Measurements from ENCODE around the gene PRKG1. TPM values are rescaled to one million over a fixed set of nuclear protein-coding genes. Genes with fewer than 3 reads are reported as not detected.

PRKG1 gene
- total RNA-seq, 1 experiment from 2014 or later, result 16.5 TPM

- Mint-ChIP-seq H3K4me3 (no peak overlapping the region), H3K4me1 (peaks cover 18% of the 10 kb centered on the region), H3K9me3 (no peaks in the 10 kb centered on the region), H3K36me3 (no peaks in the 10 kb centered on the region), H3K27ac (no peak overlapping the region), H3K27me3 (ENCODE audit: low read depth) (no peaks in the 10 kb centered on the region)
- no peak for DNase-seq (ENCODE audit: low spot score)
- ChIA-PET CTCF (no interaction called here), POLR2A (no interaction called here)
- TF ChIP-seq ESRRA (CRISPR knock-in tag; IDR thresholded peaks at IDR 0.05; ENCODE audit: borderline replicate concordance), result no peak
- no peak for TF ChIP-seq ERG (CRISPR knock-in tag; IDR thresholded peaks at IDR 0.05)
- no peak for TF ChIP-seq ZBTB21 (CRISPR knock-in tag; IDR thresholded peaks at IDR 0.05; ENCODE audit: borderline replicate concordance)
- no peak for TF ChIP-seq CBFB (CRISPR knock-in tag; IDR thresholded peaks at IDR 0.05; ENCODE audit: low read depth)
- no peak for ATAC-seq
Measured at GRCh38 chr10:51430506-51430905, 356.2 kb downstream of the PRKG1 start.

- ATAC-seq (no peak), DNase-seq (ENCODE audit: low spot score) (no peak)
- Mint-ChIP-seq H3K27ac (no peak overlapping the region), H3K36me3 (no peaks in the 10 kb centered on the region), H3K4me1 (peaks cover 12% of the 10 kb centered on the region), H3K4me3 (no peak overlapping the region), H3K9me3 (no peaks in the 10 kb centered on the region), H3K27me3 (ENCODE audit: low read depth) (no peaks in the 10 kb centered on the region)
- TF ChIP-seq IRF2 (CRISPR knock-in tag; IDR thresholded peaks at IDR 0.05; ENCODE audit: borderline replicate concordance, low read depth), result no peak
- TF ChIP-seq ZNF416 (CRISPR knock-in tag; IDR thresholded peaks at IDR 0.05), result no peak
- TF ChIP-seq AFF4 (CRISPR knock-in tag; IDR thresholded peaks at IDR 0.05; ENCODE audit: borderline replicate concordance), result no peak
- TF ChIP-seq NR2C2 (CRISPR knock-in tag; IDR thresholded peaks at IDR 0.05), result no peak
- no peak for TF ChIP-seq CTCF (IDR thresholded peaks at IDR 0.05)
- ChIA-PET POLR2A (no interaction called here), CTCF (interaction anchor here (0.5 to 2.3 kb wide), 2 partner anchors 12 to 295 kb away, joined by 3 to 8 read pairs; no protein-coding TSS in a partner anchor)
Measured at GRCh38 chr10:51433949-51434475, 359.7 kb downstream of the PRKG1 start.

- ChIA-PET POLR2A (no interaction called here), CTCF (no interaction called here)
- H3K4me1 Mint-ChIP-seq, result peaks cover 3% of the 10 kb centered on the region; the same call in 1 of the 2 replicates
Measured at GRCh38 chr10:51436805-51437204, 362.5 kb downstream of the PRKG1 start.

GRCh38 chr10:51439645-51440044, 365.4 kb downstream of the PRKG1 start:
- no peaks in the 10 kb centered on the region for H3K36me3 Mint-ChIP-seq
- no peak for ATAC-seq
- H3K9me3 Mint-ChIP-seq, result no peaks in the 10 kb centered on the region
- H3K27ac Mint-ChIP-seq, result no peak overlapping the region
- no peak for TF ChIP-seq ZNF671 (CRISPR knock-in tag; IDR thresholded peaks at IDR 0.05)
- TF ChIP-seq ATF1 (CRISPR knock-in tag; IDR thresholded peaks at IDR 0.05), result no peak
- no peak for TF ChIP-seq ELF4 (CRISPR knock-in tag; IDR thresholded peaks at IDR 0.05; ENCODE audit: low read depth)
- TF ChIP-seq ZNF423 (CRISPR knock-in tag; IDR thresholded peaks at IDR 0.05), result no peak
- TF ChIP-seq FOXJ3 (CRISPR knock-in tag; IDR thresholded peaks at IDR 0.05; ENCODE audit: borderline replicate concordance), result no peak
- TF ChIP-seq CREM (CRISPR knock-in tag; IDR thresholded peaks at IDR 0.05), result no peak
- TF ChIP-seq OVOL2 (CRISPR knock-in tag; IDR thresholded peaks at IDR 0.05; ENCODE audit: borderline replicate concordance), result no peak
- POLR2A ChIA-PET, result no interaction called here
- CTCF ChIA-PET, result no interaction called here
- H3K4me3 Mint-ChIP-seq, result no peak overlapping the region
- peaks cover 3% of the 10 kb centered on the region; the same call in 1 of the 2 replicates for H3K4me1 Mint-ChIP-seq
- DNase-seq (ENCODE audit: low spot score), result no peak
- no peaks in the 10 kb centered on the region for H3K27me3 Mint-ChIP-seq (ENCODE audit: low read depth)

More at GRCh38 chr10:51436805-51437204, 362.5 kb downstream of the PRKG1 start:
- Mint-ChIP-seq H3K36me3 (no peaks in the 10 kb centered on the region), H3K4me3 (no peak overlapping the region), H3K9me3 (no peaks in the 10 kb centered on the region), H3K27ac (no peak overlapping the region), H3K27me3 (ENCODE audit: low read depth) (no peaks in the 10 kb centered on the region)
- TF ChIP-seq SOX15 (CRISPR knock-in tag; IDR thresholded peaks at IDR 0.05), result no peak
- DNase-seq (ENCODE audit: low spot score) (no peak), ATAC-seq (no peak)

Data from WTC11 (cell line).